ENCODE results near the gene OR10G4. TPM values are rescaled to one million over a fixed set of nuclear protein-coding genes. Genes with fewer than 3 reads are reported as not detected.

The OR10G4 gene
- total RNA-seq, 1 experiment from 2014 or later, result not detected

DNA sequence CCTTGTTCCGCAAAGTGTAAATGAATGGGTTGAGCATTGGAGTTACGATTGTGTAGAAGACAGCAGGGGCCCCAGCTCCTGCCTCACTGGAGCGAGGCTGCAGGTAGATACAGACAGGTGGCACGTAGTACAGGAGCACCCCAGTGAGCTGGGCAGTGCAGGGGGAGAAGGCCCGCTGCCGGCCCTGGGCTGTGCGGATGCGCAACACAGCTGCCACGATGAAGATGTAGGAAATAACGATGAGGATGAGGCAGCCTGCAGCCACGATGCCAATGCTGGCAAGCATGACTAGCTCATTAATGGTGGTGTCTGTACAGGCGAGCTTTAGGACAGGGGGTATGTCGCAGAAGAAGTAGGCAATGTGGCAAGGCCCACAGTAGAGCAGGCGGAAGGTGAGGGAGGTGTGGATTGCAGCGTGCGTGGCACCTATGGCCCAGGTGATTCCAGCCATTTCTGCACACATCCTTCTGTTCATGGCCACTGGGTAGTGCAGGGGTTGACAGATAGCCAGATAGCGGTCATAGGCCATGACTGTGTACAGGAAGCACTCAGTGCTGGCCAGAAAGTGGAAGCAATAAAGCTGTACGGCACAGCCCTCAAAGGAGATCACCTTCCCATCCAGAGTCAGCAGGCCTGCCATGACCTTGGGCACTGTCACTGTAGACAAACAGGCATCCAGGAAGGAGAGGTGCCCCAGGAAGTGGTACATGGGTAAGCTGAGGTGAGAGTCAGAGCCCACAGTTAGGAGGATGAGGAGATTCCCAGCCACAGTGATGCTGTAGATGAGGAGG, 35.8 kb upstream of the OR10G4 start:
- TF ChIP-seq, protein P1, sequence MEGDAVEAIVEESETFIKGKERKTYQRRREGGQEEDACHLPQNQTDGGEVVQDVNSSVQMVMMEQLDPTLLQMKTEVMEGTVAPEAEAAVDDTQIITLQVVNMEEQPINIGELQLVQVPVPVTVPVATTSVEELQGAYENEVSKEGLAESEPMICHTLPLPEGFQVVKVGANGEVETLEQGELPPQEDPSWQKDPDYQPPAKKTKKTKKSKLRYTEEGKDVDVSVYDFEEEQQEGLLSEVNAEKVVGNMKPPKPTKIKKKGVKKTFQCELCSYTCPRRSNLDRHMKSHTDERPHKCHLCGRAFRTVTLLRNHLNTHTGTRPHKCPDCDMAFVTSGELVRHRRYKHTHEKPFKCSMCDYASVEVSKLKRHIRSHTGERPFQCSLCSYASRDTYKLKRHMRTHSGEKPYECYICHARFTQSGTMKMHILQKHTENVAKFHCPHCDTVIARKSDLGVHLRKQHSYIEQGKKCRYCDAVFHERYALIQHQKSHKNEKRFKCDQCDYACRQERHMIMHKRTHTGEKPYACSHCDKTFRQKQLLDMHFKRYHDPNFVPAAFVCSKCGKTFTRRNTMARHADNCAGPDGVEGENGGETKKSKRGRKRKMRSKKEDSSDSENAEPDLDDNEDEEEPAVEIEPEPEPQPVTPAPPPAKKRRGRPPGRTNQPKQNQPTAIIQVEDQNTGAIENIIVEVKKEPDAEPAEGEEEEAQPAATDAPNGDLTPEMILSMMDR (IDR thresholded peaks at IDR 0.05), result no peak
- TF ChIP-seq POLR2AphosphoS5 (IDR thresholded peaks at IDR 0.05; ENCODE audit: low read depth, low read length) (no peak), TCF7L2 (IDR thresholded peaks at IDR 0.05; ENCODE audit: low read depth, low read length) (no peak), SIN3A (IDR thresholded peaks at IDR 0.05; ENCODE audit: borderline replicate concordance, insufficient read depth, low read depth, low read length) (no peak)
- TF ChIP-seq, protein P2, sequence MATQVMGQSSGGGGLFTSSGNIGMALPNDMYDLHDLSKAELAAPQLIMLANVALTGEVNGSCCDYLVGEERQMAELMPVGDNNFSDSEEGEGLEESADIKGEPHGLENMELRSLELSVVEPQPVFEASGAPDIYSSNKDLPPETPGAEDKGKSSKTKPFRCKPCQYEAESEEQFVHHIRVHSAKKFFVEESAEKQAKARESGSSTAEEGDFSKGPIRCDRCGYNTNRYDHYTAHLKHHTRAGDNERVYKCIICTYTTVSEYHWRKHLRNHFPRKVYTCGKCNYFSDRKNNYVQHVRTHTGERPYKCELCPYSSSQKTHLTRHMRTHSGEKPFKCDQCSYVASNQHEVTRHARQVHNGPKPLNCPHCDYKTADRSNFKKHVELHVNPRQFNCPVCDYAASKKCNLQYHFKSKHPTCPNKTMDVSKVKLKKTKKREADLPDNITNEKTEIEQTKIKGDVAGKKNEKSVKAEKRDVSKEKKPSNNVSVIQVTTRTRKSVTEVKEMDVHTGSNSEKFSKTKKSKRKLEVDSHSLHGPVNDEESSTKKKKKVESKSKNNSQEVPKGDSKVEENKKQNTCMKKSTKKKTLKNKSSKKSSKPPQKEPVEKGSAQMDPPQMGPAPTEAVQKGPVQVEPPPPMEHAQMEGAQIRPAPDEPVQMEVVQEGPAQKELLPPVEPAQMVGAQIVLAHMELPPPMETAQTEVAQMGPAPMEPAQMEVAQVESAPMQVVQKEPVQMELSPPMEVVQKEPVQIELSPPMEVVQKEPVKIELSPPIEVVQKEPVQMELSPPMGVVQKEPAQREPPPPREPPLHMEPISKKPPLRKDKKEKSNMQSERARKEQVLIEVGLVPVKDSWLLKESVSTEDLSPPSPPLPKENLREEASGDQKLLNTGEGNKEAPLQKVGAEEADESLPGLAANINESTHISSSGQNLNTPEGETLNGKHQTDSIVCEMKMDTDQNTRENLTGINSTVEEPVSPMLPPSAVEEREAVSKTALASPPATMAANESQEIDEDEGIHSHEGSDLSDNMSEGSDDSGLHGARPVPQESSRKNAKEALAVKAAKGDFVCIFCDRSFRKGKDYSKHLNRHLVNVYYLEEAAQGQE (IDR thresholded peaks at IDR 0.05; ENCODE audit: insufficient read depth in 1 of 2, low read depth in 2 of 2, low read length in 1 of 2), result no peak
- in situ Hi-C loops (cut with HindIII; ENCODE audit: low pct_unique_long_range_greater_than_20kb, low sequenced_read_pairs), result no loop called here
- POLR2A ChIA-PET, result no interaction called here
- no peak for DNase-seq (ENCODE audit: low read depth, low spot score)
- Histone ChIP-seq H3K9me3 (ENCODE audit: control insufficient read depth, insufficient read depth, low read depth, low read length) (no peaks in the 10 kb centered on the region), H3K4me1 (ENCODE audit: control insufficient read depth, insufficient read depth, low read length) (no peaks in the 10 kb centered on the region), H3K27ac (ENCODE audit: low read length) (no peak overlapping the region), H3K27me3 (ENCODE audit: control insufficient read depth, insufficient read depth, low read length) (no peaks in the 10 kb centered on the region), H3K36me3 (ENCODE audit: control insufficient read depth, insufficient read depth, low read length) (no peaks in the 10 kb centered on the region), H3K4me3 (ENCODE audit: low read depth in 2 of 2, low read length in 2 of 2) (no peak overlapping the region)
- ATAC-seq, result no peak
- BruUV-seq (replicated peaks), result no TSS peak
- intact Hi-C loops (cut with micrococcal nuclease; ENCODE audit: unreplicated experiment), result no loop called here
- CTCF ChIA-PET, result no interaction called here

DNA sequence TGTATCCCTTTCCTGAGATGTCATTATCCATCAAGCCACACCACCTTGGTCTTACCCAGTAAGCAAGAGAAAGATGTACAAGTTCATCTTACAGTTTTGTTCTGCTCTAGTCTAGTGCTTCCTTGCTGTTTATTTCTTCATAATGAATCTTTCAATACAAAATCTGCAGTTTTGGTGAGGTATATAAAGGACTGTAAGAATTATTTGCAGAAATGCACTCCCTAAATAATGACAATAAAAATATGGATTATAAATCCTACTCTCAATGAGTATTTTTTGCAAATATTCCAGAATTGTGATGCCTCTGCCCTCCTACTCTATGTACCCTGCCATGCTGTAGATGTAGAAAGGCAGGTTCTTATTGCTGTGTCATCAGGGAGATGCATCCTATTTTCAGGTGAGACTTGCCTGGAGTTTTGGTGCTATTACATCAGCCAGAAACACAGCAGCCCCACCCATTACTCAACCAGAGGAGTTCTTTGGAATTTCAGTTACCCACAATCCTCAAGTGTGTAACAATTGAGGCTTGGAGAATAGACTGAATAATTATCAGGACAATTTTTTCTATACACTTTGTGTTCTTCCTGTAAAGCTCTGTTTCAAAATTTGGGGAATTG, 35.0 kb upstream of the OR10G4 start, which contains the start of gene OR10S1:
OR10S1 (minus strand) TSS at position 51 of the 617 bp plus-strand sequence. CDS start 117 bp downstream, outside the sequence.
- in situ Hi-C loops (cut with HindIII; ENCODE audit: low pct_unique_long_range_greater_than_20kb, low sequenced_read_pairs), result no loop called here
- no peaks in the 10 kb centered on the region for H3K9me3 ChIP-seq (ENCODE audit: control insufficient read depth, insufficient read depth, low read depth, low read length)
- no peaks in the 10 kb centered on the region for H3K4me1 ChIP-seq (ENCODE audit: control insufficient read depth, insufficient read depth, low read length)
- intact Hi-C loops (cut with micrococcal nuclease; ENCODE audit: unreplicated experiment), result no loop called here
- H3K27ac ChIP-seq (ENCODE audit: low read length), result no peak within 1 kb of the TSS
- ATAC-seq, result no peak
- no peak for DNase-seq (ENCODE audit: low read depth, low spot score)
- H3K36me3 ChIP-seq (ENCODE audit: control insufficient read depth, insufficient read depth, low read length), result no peaks in the 10 kb centered on the region
- no peak within 1 kb of the TSS for H3K4me3 ChIP-seq (ENCODE audit: low read depth in 2 of 2, low read length in 2 of 2)
- no peak for TF ChIP-seq POLR2AphosphoS5 (IDR thresholded peaks at IDR 0.05; ENCODE audit: low read depth, low read length)
- TF ChIP-seq, protein P1 (IDR thresholded peaks at IDR 0.05), result no peak
- no peak for TF ChIP-seq TCF7L2 (IDR thresholded peaks at IDR 0.05; ENCODE audit: low read depth, low read length)
- no peak for TF ChIP-seq SIN3A (IDR thresholded peaks at IDR 0.05; ENCODE audit: borderline replicate concordance, insufficient read depth, low read depth, low read length)
- TF ChIP-seq, protein P2 (IDR thresholded peaks at IDR 0.05; ENCODE audit: insufficient read depth in 1 of 2, low read depth in 2 of 2, low read length in 1 of 2), result no peak
- ChIA-PET POLR2A (no interaction called here), CTCF (interaction anchor here (0.5 kb wide), 1 partner anchor 438 kb away, joined by 8 read pairs; no protein-coding TSS in a partner anchor)
- H3K27me3 ChIP-seq (ENCODE audit: control insufficient read depth, insufficient read depth, low read length), result no peaks in the 10 kb centered on the region
- BruUV-seq (replicated peaks), result no TSS peak

Data from Panc1 (cell line).